ENCODE measurements around the gene TBXAS1.

Gene TBXAS1

DNA sequence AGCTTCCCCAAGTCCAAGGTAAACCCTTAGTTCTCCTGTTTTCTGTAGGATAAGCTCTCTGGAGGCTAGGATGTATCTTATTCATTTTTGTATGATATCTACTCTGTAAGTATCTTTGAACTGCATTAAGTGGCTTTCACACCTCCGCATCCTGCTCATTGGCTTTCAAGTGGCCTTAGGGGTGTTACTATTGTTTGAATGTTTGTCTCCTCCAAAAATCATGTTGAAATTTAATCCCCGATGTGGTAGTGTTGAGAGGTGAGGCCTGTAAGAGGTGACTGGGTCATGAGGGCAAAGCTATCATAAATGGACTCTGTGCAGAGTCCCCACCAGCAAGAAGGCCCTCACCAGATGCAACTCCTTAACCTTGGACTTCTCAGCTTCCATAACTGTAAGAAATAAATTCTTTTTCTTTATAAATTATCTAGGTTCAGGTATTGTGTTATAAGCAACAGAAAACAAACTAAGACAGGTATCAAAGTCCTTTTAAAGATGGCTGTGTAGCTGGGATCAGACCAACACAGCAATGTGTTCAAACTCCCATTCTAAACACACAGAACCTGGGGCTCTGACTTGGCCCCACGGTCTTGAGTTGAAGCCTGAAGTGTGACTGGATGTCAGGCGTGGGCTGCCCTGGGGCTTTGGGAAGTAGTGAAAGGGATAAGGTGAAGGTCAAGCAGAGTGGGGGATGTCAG lies 25.9 kb downstream of the TBXAS1 start:
- Histone ChIP-seq H3K9me3 (ENCODE audit: insufficient read depth, low read length) (no peaks in the 10 kb centered on the region), H3K4me3 (ENCODE audit: insufficient read depth, low read length, poor library complexity, severe bottlenecking) (no peak overlapping the region), H3K79me2 (ENCODE audit: insufficient read depth, low read length) (no peaks in the 10 kb centered on the region), H4K20me1 (ENCODE audit: low read depth, low read length) (no peaks in the 10 kb centered on the region), H2AFZ (ENCODE audit: low read depth, low read length, severe bottlenecking) (no peak overlapping the region), H3K27ac (ENCODE audit: low read depth, low read length) (no peak overlapping the region), H3K9ac (ENCODE audit: low read length) (no peak overlapping the region), H3K9me2 (replicated peaks; ENCODE audit: insufficient read depth, low read length) (no peaks in the 10 kb centered on the region), H3K4me2 (ENCODE audit: low read depth, low read length, poor library complexity, severe bottlenecking) (no peak overlapping the region), H3K27me3 (ENCODE audit: low read length) (0 out of 2 replicates have a peak, but pooled peaks cover 2% of the 10 kb centered on the region), H3K36me3 (ENCODE audit: low read length) (no peaks in the 10 kb centered on the region), H3F3A (ENCODE audit: insufficient read depth) (no peaks in the 10 kb centered on the region)
- TF ChIP-seq, protein P1, sequence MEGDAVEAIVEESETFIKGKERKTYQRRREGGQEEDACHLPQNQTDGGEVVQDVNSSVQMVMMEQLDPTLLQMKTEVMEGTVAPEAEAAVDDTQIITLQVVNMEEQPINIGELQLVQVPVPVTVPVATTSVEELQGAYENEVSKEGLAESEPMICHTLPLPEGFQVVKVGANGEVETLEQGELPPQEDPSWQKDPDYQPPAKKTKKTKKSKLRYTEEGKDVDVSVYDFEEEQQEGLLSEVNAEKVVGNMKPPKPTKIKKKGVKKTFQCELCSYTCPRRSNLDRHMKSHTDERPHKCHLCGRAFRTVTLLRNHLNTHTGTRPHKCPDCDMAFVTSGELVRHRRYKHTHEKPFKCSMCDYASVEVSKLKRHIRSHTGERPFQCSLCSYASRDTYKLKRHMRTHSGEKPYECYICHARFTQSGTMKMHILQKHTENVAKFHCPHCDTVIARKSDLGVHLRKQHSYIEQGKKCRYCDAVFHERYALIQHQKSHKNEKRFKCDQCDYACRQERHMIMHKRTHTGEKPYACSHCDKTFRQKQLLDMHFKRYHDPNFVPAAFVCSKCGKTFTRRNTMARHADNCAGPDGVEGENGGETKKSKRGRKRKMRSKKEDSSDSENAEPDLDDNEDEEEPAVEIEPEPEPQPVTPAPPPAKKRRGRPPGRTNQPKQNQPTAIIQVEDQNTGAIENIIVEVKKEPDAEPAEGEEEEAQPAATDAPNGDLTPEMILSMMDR (IDR thresholded peaks at IDR 0.05; ENCODE audit: insufficient read depth, low read length, poor library complexity, severe bottlenecking), result no peak

DNA sequence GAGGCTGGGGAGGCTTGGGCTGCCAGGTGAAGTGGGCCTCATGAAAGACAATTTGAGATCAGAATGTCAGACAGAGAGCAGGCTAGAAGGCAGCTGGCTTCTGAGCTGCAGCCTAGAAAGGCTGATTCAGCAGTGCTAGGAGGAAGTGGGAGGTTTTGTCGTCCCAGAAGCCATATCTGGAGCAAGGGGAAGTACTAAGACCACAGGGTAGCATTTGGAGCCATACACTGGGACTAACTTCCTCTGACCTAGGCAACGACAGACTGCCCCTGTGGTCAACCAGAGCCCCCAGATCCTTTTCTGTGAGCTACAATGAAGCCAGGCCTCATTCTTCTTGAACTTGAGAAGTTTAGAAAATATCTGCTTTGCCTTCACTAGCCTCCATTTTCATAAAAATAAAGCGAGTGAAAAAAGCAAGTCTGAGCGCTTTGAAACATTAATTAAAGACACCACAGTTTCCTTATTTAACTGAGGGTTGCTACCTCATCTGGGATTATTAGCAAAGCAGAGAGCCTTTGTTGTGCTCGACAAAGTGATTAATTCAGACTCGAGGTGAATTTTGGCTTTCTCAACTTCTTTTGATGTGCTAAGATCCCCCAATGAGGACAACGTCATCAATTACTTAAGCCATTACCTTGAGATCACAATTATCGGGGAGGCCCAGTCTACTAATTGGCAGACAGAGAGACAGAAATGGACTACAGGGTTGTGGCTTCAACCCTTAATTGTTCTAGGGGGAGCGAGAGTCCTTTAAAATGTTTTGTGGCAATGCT lies 26.6 kb downstream of the TBXAS1 start:
- 0 out of 2 replicates have a peak, but pooled peaks cover 2% of the 10 kb centered on the region for H3K27me3 ChIP-seq (ENCODE audit: low read length)
- no peaks in the 10 kb centered on the region for H4K20me1 ChIP-seq (ENCODE audit: low read depth, low read length)
- no peaks in the 10 kb centered on the region for H3K36me3 ChIP-seq (ENCODE audit: low read length)
- H3K4me2 ChIP-seq (ENCODE audit: low read depth, low read length, poor library complexity, severe bottlenecking), result no peak overlapping the region
- no peaks in the 10 kb centered on the region for H3F3A ChIP-seq (ENCODE audit: insufficient read depth)
- no peaks in the 10 kb centered on the region for H3K9me3 ChIP-seq (ENCODE audit: insufficient read depth, low read length)
- no peak for TF ChIP-seq EZH2phosphoT487 (conservative IDR thresholded peaks at IDR 0.05; ENCODE audit: low read length)
- TF ChIP-seq, protein P1 (IDR thresholded peaks at IDR 0.05; ENCODE audit: insufficient read depth, low read length, poor library complexity, severe bottlenecking), result no peak
- no peaks in the 10 kb centered on the region for H3K79me2 ChIP-seq (ENCODE audit: insufficient read depth, low read length)
- H3K9ac ChIP-seq (ENCODE audit: low read length), result no peak overlapping the region
- no peak overlapping the region for H3K27ac ChIP-seq (ENCODE audit: low read depth, low read length)
- no peak overlapping the region for H2AFZ ChIP-seq (ENCODE audit: low read depth, low read length, severe bottlenecking)
- no peaks in the 10 kb centered on the region for H3K9me2 ChIP-seq (replicated peaks; ENCODE audit: insufficient read depth, low read length)
- no peak overlapping the region for H3K4me3 ChIP-seq (ENCODE audit: insufficient read depth, low read length, poor library complexity, severe bottlenecking)

DNA sequence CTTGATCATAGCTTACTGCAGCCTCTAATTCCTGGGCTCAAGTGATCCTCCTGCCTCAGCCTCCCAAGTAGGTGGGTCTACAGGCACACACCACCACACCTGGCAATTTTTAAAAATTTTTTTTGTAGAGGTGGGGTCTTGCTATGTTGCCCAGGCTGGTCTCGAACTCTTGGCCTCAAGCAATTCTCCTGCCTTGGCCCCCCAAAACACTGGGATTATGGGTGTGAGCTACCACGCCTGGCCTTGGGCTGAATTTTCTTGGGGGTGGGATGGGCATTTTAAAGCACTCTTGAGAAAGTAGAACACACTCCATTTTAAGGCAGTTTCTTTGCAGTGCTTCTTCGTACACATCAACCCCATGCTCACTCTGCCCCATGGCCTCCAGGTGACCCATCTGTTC lies 28.7 kb downstream of the TBXAS1 start:
- no peak overlapping the region for H3K27ac ChIP-seq (ENCODE audit: low read depth, low read length)
- H3K9me2 ChIP-seq (replicated peaks; ENCODE audit: insufficient read depth, low read length), result no peaks in the 10 kb centered on the region
- no peak overlapping the region for H3K4me2 ChIP-seq (ENCODE audit: low read depth, low read length, poor library complexity, severe bottlenecking)
- no peaks in the 10 kb centered on the region for H3K9me3 ChIP-seq (ENCODE audit: insufficient read depth, low read length)
- no peaks in the 10 kb centered on the region for H3F3A ChIP-seq (ENCODE audit: insufficient read depth)
- no peaks in the 10 kb centered on the region for H3K27me3 ChIP-seq (ENCODE audit: low read length)
- TF ChIP-seq, protein P1 (IDR thresholded peaks at IDR 0.05; ENCODE audit: insufficient read depth, low read length, poor library complexity, severe bottlenecking), result no peak
- no peak for TF ChIP-seq EZH2phosphoT487 (conservative IDR thresholded peaks at IDR 0.05; ENCODE audit: low read length)
- H3K9ac ChIP-seq (ENCODE audit: low read length), result no peak overlapping the region
- H3K4me3 ChIP-seq (ENCODE audit: insufficient read depth, low read length, poor library complexity, severe bottlenecking), result no peak overlapping the region
- no peaks in the 10 kb centered on the region for H4K20me1 ChIP-seq (ENCODE audit: low read depth, low read length)
- H2AFZ ChIP-seq (ENCODE audit: low read depth, low read length, severe bottlenecking), result no peak overlapping the region
- no peaks in the 10 kb centered on the region for H3K79me2 ChIP-seq (ENCODE audit: insufficient read depth, low read length)
- no peaks in the 10 kb centered on the region for H3K36me3 ChIP-seq (ENCODE audit: low read length)
